ENCODE results near the gene SRSF3.

SRSF3 gene

DNA sequence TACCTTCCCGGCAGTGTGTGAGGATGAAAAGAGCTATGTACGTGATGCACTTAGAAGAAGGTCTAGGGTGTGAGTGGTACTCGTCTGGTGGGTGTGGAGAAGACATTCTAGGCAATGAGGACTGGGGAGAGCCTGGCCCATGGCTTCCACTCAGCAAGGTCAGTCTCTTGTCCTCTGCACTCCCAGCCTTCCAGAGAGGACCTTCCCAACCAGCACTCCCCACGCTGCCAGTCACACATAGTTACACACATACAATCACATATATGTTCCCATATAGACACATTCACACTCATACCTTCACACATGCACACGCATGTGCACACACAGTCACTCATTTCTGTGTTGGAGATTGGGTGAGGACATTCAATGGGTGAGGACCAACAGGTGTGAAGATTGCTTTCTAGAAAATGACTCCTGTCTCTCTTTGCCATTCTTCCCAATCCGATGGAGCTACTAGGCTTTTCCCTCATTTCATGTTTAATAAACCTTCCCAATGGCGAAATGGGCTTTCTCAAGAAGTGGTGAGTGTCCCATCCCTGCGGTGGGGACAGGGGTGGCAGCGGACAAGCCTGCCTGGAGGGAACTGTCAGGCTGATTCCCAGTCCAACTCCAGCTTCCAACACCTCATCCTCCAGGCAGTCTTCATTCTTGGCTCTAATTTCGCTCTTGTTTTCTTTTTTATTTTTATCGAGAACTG lies 30.4 kb downstream of the SRSF3 start:
- DNase-seq, result no peak

DNA sequence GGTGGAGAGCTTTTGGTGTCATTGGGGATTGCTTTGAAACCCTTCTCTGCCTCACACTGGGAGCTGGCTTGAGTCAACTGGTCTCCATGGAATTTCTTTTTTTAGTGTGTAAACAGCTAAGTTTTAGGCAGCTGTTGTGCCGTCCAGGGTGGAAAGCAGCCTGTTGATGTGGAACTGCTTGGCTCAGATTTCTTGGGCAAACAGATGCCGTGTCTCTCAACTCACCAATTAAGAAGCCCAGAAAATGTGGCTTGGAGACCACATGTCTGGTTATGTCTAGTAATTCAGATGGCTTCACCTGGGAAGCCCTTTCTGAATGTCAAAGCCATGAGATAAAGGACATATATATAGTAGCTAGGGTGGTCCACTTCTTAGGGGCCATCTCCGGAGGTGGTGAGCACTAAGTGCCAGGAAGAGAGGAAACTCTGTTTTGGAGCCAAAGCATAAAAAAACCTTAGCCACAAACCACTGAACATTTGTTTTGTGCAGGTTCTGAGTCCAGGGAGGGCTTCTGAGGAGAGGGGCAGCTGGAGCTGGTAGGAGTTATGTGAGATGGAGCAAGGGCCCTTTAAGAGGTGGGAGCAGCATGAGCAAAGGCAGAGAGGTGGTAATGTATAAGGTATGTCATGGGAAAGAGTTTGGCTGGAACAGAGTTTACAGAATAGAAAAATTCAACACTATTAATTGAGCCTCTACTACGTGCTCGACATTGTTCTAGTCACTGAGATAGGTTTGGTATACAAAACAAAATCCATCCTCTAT lies 31.2 kb downstream of the SRSF3 start:
- DNase-seq, result no peak

DNA sequence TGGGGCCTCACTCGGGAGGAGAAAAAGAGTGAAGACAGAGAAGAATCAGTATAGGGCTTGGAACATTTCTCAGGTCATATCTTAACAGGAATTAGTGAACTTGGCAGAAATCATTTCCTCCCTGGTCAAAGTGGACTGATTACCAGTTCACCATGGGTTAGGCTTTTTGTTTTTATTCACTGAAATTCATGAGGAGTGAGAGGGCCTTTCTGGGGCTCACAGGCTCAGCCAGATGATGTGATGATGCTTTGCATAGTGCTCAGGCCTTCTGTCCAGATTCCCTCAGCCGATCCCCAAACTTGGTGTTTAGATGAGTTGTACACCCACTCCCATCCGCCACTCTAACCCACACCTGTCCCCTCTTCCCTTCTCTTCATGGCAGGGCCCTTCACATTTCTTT lies 32.5 kb downstream of the SRSF3 start:
- no peak for DNase-seq

DNA sequence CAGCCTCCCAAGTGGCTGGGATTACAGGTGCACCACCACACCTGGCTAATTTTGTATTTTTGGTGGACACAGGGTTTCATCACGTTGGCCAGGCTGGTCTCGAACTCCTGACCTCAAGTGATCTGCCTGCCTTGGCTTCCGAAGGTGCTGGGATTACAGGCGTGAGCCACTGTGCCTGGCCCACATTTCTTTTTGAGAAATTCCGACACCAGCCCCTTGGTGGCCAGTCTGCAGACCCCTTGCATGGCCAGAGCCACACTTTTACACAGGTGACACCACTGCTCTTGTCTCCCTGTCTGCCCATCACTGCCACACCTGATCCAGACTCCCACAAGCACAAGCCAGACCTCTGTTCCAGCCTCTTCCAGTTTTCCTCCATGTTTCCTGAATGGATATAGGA lies 33.0 kb downstream of the SRSF3 start:
- DNase-seq, result no peak

DNA sequence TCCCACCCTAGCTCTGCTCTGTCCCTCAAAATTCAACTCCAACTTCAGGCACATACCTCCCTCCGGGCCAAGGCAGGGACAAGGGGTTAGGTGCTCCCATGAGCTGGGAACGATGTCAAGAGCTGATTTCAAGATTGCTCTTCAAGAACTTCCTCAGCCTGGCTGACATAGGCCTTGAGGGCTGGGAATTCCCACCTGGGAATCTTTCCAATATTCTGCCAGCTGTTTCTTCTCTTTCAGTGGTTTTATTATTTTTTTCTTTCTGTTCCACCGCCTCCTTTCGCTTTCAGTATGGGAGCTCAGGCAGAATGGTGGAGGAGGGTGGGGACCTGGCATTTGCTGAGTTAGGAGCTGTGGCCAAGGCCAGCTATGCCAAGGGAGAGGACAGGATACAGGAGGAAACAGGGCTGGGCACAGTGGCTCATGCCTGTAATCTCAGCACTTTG lies 33.7 kb downstream of the SRSF3 start:
- no peak for DNase-seq

DNA sequence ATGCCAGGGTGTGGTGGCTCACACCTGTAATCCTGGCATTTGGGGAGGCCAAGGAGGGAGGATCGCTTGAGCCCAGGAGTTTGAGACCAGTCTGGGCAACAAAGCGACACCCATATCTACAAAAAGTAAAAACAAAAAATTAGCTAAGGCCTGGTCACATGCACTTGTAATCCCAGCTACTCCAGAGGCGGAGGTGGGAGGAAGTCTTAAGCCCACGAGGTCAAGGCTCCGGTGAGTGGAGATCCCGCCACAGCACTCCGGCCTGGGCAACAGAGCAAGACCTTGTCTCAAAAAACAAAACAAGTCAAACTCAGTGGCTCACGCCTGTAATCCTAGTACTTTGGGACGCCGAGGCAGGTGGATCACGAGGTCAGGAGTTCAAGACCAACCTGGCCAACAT lies 35.6 kb downstream of the SRSF3 start:
- DNase-seq, result no peak

DNA sequence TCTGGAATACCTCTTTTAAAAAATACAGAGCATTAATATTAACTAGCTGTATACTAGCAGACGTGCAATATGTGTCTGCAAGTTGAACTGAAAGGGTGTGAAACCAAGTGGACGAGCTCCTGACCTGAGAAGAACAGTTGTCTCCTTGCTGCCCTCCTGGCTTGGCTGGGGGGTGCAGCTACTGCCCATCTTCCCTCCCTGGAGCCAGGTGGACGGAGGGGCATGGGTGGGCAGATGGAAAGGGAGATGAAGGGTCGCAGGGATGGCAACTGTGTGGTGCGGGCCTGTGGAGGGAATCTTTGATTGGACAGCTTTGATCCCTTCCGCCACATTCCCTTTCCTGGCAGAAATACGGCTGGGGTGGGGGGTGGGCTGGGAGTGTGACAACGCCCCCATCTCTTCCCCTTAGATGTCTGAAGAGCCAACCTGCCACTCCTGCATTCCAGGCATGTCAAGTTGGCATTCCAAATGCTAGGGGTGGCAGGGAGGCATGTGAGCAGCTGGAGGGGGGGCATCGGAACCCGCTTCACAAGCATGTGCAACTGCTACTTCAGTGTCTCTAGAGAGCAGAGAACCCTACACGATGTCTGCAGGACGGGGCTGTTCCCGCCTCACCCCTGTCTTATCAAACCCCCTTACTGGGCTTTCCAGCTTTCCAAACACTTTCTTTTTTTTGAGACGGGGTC lies 37.3 kb downstream of the SRSF3 start:
- no peak for DNase-seq

DNA sequence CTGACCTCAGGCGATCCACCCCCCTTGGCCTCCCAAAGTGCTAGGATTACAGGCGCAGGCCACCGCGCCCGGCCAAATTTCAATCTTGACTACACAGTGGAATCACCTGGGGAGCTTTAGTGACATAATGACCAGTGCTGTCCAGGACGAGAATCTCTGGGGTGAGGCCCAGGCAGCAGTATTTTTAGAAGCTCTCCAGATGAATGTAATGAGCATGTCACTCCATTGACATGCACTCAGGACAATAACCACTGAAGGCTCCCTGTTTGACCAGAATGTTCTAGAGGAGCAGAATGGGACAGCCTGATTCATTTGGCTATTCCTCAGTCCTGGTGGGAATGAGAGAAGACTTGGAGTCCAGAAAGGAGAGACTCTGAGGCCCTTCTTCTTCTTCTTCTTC lies 39.2 kb downstream of the SRSF3 start:
- DNase-seq, result no peak

DNA sequence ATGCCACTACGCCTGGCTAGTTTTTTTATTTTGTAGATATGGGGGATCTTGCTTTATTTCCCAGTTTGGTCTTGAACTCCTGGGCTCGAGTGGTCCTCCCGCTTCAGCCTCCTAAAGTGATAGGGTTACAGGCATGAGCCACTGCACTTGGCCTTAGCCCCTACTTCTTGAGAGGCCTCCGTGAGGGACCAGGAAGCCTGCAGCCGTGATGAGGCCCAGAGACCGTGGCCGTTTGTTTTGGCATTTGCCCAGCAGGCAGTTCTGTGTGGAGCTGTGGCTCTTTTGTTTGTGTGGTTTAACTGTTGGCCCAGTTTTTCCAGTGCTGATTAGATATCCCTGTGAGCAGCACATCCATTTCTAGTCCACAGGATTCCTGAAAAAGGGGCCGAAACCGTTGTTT lies 39.8 kb downstream of the SRSF3 start:
- DNase-seq, result no peak

DNA sequence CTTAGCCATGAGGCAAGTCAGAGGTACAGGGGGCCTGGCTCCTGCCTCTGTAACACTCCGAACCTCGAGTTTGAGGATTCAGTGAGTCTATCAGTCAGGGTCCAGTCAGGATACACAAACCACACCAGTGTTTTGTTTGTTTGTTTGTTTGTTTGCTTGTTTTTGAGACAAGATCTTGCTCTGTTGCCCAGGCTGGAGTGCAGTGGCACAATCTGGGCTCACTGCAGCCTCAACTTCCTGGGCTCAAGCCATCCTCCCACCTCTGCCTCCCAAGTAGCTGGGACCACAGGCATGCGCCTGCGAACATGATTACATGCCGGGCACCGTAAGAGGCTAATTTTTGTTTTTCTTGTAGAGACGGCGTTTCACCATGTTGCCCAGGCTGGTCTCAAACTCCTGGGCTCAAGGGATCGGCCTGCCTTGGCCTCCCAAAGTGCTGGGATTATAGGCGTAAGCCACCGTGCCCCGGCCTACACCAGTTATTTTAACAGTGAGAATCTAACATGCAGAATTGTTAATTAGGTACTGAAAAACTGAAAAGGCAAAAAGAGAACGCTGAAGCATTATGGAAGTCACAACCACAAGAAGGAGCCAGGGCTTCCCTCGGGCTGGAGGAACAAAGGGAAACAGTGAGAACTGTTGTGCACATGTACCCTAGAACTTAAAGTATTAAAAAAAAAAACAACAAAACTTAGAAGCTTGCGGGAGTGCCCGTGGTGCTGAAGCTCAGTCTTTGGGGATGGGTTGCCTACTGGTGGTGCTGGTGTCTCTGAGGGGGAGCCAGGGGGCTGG lies 40.4 kb downstream of the SRSF3 start:
- no peak for DNase-seq

DNA sequence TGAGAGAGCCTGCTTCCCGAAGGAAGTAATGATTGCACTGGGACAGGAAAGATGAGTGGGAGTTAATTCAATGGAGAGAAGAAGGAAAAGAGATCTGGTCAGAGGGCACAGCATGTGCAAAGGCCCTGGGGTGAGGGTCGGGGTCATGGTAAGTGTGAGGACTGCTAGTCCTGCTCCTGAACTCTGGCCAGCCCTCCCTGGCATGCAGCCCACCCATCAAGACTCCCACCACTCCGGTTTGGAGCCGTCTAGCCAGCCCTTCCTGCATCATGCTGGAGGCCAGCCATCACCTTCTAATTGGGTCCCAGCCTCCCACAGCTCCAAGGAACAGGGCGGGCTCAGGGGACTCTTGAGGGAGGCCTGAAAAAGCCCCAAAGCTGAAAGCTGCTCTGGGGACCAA lies 42.1 kb downstream of the SRSF3 start:
- DNase-seq, result no peak

DNA sequence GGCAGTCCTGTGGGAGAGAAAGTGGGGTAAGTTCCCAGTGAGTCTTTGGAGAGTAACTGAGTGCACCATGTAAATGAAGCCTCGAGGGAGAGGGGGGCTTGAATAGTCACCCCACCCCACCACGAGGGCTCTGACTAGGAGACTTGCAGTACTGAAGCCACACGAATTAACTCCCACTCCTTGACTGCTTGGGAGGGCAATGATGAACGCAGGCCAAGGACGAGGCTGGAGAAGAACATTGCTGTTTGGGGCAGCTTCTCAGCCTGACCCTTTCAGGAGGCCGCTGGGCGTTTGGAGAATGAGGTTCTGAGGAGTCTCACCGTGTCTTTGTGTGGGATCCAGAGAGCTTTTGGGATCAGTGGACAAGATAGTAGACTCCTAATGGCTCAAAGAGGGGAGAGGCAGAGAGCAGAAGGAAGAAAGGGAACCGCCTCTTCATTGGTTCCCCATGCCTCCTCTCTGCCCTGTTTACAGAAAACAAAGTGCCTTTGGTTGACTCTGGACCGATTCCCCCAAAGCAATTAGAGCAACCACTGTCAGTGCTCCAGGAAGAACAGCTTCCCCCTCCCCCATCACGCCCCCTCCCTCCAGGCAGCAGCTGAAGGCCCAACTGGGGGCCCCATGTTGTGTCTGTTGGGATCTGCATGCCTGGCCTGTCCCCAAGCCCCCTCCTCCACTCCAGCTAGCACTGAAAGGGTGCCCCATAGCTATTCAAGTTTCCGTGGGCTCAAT lies 42.7 kb downstream of the SRSF3 start:
- no peak for DNase-seq

DNA sequence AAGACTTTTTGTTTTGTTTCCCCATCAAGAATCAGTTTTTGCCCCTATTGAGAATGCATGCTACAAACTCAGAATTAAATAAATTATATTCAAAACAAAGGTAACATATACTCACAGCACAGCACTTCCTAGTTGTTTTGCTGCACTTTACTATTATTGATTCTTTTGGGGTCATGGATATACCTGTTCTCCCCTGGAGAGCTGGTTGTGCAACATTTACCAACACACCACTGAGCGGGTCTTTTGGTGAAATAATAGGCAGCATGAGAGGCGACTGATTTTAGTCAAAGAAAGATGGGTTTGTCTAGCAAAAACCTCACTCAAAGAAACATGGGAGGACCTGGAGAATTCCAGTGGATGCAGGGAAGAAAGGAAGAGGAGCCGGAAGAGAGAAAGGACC lies 44.4 kb downstream of the SRSF3 start:
- no peak for DNase-seq

DNA sequence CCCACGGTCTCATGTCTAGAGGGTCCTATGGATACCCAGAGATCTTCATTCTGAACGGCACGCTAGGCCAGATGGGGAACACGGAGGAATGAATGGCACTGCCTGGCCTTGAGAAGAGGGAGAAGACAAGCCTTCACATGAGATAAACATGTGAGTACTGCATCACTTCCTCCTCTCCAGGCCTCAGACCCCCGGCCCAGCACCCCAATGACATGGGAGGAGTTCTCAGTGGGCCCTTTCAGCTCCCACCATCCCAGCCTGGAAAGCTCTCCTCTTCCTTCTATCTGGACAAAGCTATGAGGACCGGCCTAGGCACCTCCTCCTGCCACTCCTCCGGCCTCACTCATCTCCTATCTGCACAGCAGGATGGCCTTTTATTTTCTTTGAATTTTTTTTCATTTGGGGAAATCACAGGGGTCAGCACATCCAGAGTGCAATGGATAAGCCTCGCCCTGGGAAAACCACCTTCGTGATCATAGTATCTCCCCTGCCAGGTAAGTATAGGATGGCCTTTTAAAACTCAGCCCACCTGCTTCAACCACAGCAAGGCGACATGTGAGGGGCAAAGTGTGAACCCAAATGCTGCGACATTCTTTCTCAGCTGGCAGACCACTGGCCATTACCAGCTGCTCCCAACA lies 45.1 kb downstream of the SRSF3 start:
- no peak for DNase-seq

DNA sequence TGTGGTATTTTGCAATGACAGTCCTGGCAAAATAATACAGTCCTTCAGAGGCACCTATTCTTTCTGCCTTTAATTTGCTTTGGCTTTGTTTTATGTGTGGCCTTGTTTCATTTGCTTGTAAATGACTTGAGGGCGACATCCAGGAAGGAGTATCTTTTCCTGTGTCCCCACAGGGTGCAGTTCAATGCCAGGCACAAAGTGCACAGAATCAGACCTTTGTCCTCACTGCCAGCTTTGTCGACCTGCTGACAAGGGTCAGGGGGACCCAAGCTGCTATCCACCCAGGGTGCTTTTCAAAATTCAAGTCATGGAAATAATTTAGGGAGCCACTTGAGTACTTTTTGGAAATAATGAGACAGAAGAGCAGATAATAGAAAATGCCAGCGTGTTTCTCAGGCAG lies 47.4 kb downstream of the SRSF3 start:
- no peak for DNase-seq

DNA sequence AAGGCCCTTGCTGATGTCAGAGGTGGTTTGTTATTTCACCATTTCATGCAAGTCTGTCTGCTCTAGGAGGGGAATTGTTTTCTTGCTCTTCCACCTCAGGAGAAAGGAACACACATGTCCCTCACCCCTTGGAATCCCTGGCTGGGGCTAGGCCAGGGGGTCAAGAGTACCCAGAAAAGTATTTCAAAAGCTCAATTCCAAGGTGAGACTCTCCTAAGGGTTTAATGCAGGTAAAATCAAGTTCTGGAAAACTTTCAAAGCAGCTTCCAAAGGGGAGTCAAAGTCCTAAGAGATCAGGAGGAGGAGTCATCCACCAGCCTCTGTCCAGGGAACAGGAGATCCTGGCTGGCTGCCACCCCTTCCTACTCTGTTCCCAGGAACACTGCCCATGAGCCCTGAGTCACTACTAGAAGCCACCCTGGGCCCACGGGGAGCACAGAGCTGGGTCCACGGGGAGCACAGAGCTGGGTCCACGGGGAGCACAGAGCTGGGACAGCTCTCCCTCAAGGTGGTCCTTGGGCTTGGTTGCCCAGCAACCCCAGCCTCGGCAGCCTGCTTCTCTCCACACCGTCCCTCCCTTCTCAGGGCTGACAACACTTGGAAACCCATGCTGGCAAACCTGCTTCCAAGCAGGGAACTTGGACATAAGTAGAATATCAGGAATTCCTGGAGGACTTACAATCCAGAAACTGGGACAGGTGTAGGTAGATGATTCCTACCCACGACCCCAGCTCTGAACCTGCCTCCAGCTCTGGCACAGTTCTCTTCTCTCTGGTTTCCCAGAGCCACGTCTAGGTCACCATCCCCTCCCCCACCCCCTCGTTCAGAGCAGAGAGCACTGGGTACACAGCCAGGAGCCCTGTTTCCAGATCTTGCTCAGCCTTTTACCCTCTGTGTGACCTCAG lies 49.0 kb downstream of the SRSF3 start:
- no peak for DNase-seq

DNA sequence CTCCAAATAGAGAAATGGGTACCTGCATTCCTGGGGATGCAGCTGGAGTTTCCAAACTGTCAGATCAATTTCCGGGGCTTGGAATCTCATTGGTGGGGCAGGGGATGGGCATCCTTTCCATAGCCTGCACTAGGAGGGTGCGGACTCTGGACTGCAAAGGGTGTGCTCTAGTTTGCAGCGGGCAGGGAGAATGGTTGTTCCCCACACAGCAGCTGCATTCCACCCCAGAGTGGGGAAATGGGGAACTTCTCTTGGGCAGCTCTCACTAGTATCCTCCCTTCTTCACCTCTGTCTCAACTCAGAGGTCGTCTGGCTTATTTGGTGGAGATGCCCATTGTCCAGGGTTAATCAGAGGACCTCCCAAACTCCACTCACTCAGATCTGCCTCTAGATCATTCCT lies 49.8 kb downstream of the SRSF3 start:
- DNase-seq, result no peak

DNA sequence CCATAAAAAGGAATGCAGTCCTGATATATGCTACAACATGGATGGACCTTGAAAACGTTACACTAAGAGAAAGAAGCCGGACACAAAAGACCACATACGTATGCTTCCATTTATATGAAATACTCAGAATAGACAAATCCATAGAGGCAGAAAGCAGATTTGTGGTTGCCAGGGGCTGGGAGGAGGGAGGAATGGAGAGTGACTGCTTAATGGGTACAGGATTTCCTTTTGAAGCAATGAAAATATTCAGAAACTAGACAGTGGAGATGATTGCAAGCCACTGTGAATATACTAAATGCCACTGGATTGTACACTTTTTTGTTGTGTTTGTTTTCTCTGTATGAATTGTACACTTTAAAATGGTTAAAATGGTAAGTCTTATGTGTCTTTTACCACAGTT lies 54.9 kb downstream of the SRSF3 start:
- no peak for DNase-seq

DNA sequence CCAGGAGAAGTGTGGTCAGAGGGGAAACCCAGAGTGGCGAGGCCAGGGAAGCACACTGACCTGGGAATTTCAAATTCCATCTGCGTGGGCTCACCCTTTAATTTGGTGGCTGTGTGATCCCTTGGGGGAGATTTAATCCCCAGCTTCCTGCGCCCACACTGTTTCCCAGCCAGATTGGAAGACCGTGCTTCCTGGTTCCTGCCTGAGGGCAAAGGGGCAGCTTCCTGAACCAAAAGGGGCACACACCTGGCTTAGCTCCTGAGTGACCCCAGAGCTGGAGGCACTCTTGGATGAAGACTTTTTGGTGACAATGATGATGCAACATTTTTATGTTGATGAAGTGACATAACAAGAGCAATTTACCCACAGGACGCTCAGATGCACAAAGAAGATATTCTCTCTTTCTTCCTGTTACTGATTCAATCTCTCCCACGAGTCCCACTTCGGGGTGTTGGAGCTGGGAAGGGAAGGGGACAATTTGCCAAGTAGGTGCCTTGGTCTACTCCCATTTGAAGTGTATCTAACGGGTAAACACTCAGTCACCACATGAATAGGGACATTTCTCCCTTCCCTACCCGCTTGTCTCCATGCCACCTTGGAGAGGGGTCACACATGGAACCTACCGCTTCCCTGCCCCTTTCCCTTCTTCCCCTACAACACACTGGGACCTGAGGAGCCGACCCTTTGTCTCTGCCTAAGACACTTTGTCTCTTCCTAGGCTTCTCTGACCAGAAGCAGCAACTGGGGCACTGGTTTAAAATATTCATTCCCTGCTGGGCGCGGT lies 55.7 kb downstream of the SRSF3 start:
- DNase-seq, result no peak

DNA sequence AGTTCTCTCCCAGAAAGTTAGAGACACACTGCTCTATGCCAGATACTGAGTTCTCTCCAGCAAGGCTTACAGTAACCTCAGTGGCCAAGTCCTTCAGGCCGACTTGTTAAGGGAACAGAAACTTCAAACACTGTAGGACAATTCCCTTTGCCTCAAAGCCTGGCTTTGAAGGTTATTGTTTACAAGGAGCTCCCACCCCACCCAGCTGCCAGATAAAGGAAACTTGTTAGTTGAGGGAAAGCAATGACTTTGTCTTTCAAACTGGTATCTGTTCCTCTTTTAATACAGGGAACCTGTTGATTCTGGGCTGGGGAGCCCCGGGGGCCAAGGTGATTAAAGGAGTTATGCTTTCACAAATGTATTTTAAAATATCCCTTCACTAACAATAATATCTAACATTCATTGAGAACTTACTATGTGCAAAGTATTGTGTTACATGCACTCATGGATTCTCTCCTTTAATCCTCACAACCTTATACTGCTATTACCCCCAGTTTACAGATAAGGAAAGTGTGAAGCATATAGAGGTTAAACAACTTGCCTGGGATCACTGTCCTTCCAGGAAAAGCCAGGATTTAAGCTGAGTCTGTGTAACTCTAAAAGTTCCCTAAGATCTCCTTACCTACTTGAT lies 56.8 kb downstream of the SRSF3 start:
- no peak for DNase-seq
